NCI-H2171 treated with DMSO at 0.1 percent for 48 hours (cell line): Measurements from ENCODE around the gene ERN1.

Source experiments
- DNase-seq: peaks from one replicate; lab custom pipeline; 2025; lab: John Stamatoyannopoulos, UW

The ERN1 gene

DNA sequence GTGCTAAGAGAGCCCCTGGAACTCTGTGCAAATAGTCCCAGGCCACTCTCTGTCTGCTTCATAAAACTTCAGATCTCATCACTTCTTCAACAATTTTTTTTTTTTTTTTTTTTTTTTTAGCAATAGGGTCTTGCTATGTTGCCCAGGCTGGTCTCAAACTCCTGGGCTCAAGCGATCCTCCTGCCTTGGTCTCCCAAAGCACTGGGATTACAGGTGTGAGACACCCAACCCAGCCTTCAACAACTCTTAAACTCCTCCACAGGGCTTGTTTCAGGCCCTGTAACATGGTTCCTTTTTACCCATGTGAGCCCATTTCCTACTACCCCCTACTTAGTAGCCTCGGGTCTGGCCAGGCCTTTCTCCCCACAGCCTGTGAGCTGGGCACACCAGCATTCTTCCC lies 70.2 kb downstream of the ERN1 start:
- no peak for DNase-seq

DNA sequence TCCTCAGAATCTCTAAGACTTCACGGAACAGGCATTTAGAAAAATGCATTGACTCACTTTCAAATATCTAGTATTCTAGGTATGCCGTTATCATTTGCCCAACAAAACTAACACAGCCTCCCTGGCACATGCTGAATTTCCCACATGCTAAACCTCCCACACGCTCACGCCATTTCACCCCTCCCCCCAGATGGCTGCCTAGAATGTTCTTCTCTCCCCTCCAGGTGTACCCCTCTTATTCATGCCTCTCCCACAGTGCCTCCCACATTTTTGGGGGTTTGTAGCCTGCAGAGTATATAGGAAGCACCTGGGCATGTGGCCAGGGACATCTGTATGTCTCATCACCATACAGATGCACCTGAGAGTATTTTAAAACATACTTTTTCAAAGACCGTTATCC lies 71.3 kb downstream of the ERN1 start:
- DNase-seq = peak; percentile 46

GRCh38 chr17:64057701-64058263 lies 72.2 kb downstream of the ERN1 start:
- no peak for DNase-seq

- no peak for DNase-seq
These were observed 73.5 kb downstream of the ERN1 start for GRCh38 chr17:64056269-64057005.

DNA sequence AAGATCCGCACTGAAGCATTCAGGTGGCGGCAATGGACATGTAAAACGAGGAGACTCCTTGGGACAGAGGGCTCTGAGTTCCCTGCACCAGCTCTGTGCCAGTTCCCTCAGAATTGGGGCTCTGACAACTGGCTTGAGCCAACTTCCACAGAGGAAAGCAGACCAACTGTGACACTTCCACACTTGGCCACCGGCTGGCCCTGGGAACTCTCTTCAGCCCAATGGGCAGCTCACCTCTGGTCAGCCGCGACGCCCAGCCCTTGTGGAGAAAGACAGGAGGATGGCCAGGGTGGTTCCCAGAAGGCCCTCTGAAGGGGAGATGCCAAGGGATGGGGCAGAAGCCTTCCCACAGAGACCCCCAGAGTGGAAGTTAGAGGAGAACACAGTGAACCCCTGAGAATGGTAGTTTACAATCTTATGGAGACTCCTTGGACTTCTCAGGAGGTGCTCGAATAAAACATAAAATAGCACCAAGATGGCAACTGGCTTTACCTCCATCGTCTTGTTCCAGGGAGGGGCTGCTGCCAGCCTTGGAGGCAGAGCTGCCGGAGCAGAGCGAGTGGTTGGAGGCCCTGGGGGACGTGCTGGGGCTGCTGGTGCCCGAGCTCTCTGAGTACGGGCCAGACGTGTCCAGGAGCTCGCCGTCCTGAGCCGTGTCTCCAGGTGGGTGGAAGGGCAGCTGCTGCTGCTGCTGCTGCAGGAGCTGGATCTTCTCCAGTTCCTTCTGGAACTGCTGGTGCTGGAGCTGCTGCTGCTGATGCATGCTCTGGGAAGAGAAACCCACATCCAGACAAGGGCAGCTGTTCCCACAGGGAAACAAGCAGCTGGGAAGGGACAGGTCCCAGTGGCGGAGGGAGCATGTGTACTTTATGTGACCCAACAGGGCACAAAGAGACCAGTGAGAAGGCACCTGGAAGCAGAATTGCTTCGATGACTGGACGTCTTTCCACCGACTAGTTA lies 74.5 kb downstream of the ERN1 start:
- no peak for DNase-seq

- DNase-seq = no peak
These were observed 75.6 kb downstream of the ERN1 start for GRCh38 chr17:64054304-64054703.

DNA sequence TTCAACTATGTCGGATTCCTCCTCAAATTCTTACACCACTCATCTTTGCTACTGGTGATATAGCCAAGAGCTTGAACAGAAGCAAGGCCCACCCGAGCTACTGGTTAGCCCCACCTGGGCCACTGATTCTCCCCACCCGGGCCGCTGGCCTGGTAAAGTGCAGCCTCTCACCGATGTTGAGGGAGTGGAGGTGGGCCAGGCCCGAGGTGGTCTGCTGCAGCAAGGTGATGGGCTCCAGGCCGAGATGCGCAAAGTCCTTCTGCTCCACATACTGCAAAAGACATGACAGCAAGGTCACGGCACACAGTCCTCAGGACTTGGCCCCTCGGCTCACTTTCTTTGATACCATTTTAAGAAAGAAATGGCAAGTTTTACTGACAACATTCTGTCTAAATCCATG lies 76.8 kb downstream of the ERN1 start:
- DNase-seq = no peak

DNA sequence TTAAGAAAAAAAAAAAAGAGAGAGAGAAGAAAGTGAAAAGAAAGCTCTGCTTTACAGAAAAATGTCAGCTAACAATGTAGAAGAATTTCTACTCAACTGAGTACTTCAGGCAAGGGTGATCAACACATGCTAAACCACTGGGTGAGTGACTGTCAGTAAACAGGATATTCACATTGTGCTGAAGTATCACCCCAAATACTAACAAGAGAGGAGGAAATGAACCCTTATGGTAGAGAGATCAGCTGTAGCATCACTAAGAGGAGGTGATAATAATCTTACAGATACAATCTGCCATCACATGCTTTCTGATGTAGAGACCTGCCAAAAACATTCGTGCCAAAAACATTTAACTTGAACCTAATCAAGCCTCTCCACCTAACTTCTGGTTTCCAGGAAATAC lies 78.8 kb downstream of the ERN1 start:
- no peak for DNase-seq

GRCh38 chr17:64048805-64049204 lies 81.1 kb downstream of the ERN1 start:
- no peak for DNase-seq

GRCh38 chr17:64045176-64045575 lies 84.8 kb downstream of the ERN1 start:
- no peak for DNase-seq

- DNase-seq = no peak
These were observed 87.1 kb downstream of the ERN1 start for GRCh38 chr17:64042700-64043485.

DNA sequence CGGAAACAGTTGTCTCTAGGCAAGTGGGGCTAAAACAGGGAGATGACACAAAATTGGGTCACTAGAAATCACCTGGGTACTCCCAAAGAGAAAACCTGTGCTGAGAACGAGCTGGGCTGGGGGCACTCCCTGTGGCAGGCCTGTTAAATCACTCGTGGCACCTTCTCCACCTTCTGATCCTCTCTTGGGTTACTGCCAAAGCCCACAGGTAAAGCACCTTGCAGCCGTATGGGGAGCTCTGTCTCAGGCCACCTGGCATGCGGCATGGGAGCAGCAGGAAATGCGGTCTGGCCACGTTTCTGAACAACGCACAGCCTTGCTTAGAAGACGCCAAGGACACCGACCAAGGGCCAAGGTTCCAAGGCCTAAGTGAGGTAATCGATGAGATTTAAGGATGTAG lies 88.0 kb downstream of the ERN1 start:
- peak; percentile 38 for DNase-seq

GRCh38 chr17:64040206-64040605 lies 89.7 kb downstream of the ERN1 start:
- DNase-seq = no peak

DNA sequence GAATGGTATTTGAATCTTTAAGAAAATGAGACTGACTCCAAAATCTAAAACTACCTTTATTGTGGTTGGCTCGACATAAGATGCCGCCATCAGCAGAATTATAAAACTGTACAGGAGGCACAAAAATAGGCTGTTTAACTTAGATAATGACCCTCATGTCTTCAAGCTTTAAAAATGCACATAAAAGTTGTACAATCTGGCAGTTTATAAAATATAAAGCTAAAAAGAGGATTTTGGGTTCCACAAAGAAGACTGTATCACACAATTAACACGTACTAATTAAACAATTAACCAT lies 90.9 kb downstream of the ERN1 start:
- no peak for DNase-seq

DNA sequence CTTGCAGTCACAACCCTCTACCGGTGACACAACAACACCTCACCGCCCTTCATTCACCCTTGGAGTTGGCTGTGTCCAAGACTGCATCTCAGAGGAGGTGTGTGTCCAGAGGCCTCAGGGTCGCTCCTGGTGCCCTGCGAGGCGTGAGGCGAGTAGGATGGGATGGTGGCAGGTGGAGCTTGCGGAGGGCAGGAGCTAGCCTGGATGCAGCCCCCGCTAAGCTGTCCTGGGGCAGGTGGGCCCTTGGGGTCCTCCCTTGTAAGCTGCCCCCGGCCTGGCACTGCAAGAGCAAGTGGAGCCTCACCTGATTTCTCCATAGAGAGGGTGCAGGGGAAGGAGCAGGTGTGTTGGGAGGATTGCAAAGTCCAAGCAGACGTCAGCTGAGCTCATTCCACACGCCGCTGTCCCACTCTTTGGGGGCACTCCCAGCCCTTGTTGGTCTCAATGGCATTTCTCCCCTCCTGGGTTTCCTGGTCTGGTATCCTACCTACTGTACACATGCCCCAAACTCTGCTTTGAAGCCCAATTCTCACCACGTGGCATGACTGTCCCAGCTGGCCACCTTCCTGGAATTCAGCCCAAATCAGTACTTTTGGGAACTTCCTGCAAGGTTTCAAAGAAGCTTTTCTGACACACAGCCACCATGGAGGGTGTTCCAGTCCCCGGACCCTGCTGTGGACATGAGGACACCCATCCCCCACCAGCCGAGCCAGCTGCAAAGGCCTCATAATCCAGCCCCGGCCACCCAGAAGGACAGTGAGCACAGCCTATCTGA lies 91.4 kb downstream of the ERN1 start:
- no peak for DNase-seq

DNA sequence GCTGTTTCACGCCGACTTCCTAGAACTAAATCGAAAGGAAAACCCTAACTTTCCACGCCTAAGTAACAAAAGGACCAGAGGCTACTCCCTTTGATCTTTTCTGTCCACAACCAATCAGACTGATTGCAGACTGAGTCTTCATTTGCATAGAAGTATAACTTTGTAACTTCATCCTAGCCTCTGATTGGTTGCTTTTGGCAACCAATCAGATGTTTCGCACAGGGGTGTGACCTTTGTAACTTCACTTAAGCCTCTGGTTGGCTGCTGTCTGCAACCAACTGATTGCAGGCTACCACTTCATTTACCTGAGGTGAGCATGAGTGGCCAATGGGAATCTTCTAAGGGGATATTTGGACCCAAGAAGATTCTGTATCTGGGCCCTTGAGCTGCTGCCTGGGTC lies 92.1 kb downstream of the ERN1 start:
- no peak for DNase-seq

GRCh38 chr17:64037180-64037579 lies 92.8 kb downstream of the ERN1 start:
- no peak for DNase-seq

GRCh38 chr17:64036198-64036922 lies 93.6 kb downstream of the ERN1 start:
- DNase-seq = no peak

DNA sequence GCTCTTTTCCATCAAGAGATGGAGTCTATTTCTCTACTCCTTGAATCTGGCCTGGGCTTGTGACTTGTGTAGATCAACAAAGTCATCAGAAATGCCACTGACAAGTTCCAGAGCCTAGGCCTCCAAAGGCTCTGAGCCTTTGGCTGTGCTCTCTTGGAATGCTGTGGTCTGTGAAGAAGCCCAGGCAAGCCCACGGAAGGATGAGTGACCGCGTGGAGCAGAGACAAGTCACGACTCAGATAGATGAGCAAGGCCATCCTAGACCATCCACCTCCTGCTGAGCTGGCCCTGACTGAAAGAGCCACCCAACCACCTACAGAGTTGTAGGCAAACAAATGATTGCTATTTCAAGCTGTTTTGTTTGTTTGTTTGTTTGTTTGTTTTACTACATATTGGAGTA lies 97.9 kb downstream of the ERN1 start:
- no peak for DNase-seq

GRCh38 chr17:64028874-64029464 lies 101.0 kb downstream of the ERN1 start:
- DNase-seq = peak; percentile 44
